Measurements from ENCODE around the gene LDLRAD2. TPM values are rescaled to one million over a fixed set of nuclear protein-coding genes. Genes with fewer than 3 reads are reported as not detected.
"Not testable (repeated sequence)": the region's sequence is repeated elsewhere in the genome, so short reads cannot be mapped to it uniquely, and the experiment has no call there.

LDLRAD2 gene, protein sequence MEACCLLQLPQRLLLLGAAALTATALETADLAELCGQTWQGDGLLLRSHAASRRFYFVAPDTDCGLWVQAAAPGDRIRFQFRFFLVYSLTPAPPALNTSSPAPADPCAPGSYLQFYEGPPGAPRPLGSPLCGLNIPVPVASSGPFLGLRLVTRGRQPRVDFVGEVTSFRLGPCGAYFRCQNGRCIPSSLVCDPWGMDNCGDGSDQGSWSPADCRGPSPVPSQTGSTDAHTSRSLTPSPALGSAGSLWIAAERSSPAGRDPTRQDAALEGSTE
- 2.2 TPM for total RNA-seq (ENCODE audit: insufficient read depth, low replicate concordance)

GRCh38 chr1:21811875-21812305 lies at the start of gene LDLRAD2:
Gene LDLRAD2 (plus strand): TSS chr1:21812265. CDS start chr1:21812452, 187 bp downstream.
- peak; percentile 66 for DNase-seq (ENCODE audit: low spot score)

DNA sequence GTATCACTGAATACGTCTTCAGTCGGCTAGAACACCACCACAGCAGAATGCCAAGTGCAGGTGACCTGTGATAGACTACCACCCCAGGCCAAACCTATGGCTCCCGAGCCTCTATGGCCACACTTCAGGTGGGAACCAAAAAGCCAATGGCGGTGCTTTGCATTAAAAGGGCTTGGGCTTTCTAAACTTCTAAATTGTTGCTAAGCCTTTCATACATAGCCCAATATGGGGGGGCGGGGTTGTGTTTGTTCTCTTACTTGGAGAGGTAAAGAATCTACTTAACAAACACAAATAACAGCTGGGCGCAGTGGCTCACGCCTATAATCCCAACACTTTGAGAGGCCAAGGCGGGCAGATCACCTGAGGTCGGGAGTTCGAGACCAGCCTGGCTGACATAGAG lies 48.8 kb upstream of the LDLRAD2 start:
- DNase-seq (ENCODE audit: low spot score): no peak

DNA sequence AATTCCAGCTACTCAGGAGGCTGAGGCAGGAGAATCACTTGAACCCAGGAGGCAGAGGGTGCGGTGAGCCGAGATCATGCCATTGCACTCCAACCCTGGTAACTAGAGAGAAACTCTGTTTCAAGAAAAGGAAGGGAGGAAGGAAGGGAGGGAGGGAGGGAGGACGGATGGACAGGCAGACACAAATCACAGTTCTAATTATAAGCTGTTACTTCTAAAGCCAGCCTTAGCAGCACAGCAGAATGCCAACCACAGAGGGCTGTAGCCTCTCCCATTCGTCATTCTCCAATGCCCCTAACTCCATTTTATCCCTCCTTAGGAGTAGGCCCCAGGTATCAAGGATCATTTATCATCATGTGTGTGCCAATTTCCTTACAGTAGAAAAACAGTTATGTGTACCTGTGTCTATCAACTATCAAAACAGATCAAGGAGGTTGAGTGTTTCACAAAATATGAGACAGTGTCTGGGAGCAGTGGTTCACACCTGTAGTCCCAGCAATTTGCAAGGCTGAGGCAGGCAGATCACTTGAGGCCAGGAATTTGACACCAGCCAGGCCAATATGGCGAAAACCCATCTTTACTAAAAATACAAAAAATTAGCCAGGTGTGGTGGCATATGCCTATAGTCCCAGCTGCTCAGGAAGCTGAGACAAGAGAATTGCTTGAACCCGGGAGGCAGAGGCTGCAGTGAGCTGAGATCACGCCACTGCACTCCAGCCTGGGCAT lies 48.2 kb upstream of the LDLRAD2 start:
- no peak for DNase-seq (ENCODE audit: low spot score)

DNA sequence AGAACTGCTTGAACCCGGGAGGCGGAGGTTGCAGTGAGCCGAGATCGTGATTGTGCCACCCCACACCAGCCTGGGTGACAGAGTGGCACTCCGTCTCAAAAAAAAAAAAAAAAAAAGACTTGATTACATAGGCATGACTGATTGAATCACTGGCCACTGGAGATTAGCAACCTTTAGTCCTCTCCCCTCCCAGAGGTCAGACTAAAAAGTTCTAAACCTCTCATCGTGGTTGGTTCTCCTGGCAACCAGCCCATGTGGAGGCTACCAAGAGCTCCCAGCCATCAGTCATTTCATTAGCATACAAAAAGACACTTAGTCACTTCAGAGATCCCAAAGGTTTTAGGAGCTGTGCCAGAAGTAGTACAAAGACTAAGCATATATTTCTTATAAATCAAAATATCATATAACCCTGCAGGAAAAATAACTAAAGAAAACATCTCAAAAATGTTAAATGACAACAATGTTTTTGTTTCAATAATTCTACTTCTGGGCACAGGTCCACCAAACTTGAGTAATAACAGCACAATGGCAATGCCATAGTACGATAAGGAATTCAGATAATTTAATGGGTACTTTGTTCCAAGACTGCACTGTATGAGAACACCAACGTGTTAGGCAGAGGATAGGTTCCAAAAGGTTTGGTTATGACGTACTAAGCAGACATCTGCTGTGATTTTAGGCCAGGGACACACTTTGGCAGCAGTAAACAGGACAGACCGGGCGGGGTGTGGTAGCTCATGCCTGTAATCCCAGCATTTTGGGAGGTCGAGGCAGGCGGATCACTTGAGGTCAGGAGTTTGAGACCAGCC lies 47.2 kb upstream of the LDLRAD2 start:
- peak; percentile 54 for DNase-seq (ENCODE audit: low spot score)

DNA sequence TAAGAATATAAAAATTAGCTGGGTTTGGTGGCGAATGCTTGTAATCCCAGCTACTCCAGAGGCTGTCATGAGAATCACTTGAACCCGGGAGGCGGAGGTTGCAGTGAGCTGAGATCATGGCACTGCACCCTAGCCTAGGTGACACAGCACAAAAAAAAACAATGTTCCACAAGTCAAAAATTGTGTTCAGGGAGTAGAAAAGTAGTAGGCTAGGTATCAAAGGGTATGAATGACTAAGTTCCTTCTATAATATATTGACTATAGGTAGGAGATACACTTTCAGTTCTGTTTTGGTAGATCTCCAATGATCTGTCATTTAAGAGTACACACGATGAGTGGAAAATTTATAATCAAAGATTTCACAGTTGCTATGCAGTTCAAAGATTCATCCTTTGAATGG lies 45.9 kb upstream of the LDLRAD2 start:
- no peak for DNase-seq (ENCODE audit: low spot score)

- DNase-seq (ENCODE audit: low spot score): not testable (repeated sequence)
These were observed 45.0 kb upstream of the LDLRAD2 start for GRCh38 chr1:21767106-21767505.

GRCh38 chr1:21770201-21770600 lies 41.9 kb upstream of the LDLRAD2 start:
- DNase-seq (ENCODE audit: low spot score): no peak

DNA sequence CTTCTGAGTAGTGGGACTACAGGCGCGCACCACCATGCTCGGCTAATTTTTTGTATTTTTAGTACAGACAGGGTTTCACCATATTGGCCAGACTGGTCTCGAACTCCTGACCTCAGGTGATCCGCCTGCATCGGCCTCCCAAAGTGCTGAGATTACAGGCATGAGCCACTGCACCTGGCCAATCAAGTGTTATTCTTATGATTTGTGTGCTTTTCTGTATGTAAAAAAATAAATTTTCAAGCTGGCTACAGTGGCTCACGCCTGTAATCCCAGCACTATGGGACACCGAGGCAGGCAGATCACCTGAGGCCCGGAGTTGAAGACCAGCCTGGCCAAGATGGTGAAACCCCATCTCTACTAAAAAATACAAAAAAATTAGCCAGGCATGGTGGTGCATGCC lies 41.5 kb upstream of the LDLRAD2 start:
- DNase-seq (ENCODE audit: low spot score): not testable (repeated sequence)

DNA sequence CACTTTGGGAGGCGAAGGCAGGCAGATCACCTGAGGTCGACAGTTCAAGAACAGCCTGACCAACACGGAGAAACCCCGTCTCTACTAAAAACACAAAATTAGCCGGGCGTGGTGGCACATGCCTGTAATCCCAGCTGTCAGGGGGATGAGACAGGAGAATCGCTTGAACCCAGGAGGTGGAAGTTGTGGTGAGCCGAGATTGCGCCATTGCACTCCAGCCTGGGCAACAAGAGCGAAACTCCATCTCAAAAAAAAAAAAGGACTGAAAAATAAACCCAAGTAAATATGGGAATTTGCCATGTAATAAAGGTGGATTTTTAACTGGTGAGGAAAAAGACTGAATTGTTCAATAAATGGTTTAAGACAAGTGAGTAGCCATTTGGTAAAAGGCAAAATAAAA lies 40.4 kb upstream of the LDLRAD2 start:
- DNase-seq (ENCODE audit: low spot score): not testable (repeated sequence)

DNA sequence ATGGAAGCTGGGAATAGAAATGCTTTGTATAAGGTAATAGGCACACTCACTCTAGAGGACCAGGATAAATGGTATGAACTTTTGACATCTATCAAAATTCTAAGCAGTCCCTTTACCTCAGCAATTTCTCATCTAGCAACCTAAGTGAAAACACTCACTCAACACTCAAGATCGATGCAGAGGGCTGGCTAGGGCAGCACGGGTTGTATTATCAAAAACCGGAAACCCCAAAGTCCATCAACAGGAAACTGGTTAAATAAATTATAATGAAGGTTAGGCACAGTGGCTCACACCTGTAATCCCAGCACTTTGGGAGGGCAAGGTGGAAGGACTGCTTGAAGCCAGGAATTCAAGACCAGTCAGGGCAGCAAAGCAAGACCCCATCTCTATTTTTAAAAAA lies 38.5 kb upstream of the LDLRAD2 start:
- DNase-seq (ENCODE audit: low spot score): no peak

- no peak for DNase-seq (ENCODE audit: low spot score)
These were observed 37.1 kb upstream of the LDLRAD2 start for GRCh38 chr1:21774835-21775549.

DNA sequence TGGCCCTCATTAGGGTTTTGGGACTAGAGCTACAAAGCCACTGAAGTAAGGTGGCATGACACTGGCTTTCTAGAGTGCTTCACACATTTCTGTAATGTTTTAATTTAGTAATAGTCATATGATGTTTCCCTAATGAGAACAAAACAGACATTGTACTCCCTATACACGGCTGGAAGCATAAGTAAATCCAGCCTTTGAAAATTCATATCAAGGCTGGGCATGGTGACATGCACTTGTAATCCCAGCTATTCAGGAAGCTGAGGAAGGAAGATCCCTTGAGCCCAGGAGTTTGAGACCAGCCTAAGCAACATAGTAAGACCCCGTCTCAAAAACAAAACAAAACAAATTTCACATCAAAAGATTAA lies 36.5 kb upstream of the LDLRAD2 start:
- no peak for DNase-seq (ENCODE audit: low spot score)

DNA sequence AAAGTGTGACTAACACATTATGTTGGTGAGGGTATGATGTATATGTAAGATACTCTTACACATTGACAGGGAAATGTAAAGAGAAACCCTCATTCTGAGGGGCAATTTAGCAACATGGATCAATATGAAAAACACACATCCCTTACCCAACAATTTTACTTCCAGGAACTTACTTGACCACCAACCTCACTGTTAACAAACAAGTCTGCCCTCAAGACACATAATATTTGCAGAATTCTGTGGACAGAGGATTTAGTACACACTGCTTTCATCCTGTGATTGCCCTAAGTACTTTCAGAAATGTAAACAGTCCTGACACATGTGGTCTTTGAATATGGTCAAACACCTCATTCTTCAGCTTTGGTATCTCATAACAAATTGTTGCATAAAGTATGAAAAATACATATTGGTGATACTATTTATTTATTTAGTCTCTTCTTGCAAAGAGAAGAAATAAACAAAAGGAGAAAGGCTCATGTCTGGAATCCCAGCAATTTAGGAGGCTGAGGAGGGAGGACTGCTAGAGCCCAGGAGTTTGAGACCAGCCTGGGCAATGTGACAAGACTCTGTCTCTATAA lies 36.0 kb upstream of the LDLRAD2 start:
- no peak for DNase-seq (ENCODE audit: low spot score)

GRCh38 chr1:21776925-21777324 lies 35.1 kb upstream of the LDLRAD2 start:
- DNase-seq (ENCODE audit: low spot score): not testable (repeated sequence)

GRCh38 chr1:21778405-21778727 lies 33.7 kb upstream of the LDLRAD2 start:
- DNase-seq (ENCODE audit: low spot score): no peak

DNA sequence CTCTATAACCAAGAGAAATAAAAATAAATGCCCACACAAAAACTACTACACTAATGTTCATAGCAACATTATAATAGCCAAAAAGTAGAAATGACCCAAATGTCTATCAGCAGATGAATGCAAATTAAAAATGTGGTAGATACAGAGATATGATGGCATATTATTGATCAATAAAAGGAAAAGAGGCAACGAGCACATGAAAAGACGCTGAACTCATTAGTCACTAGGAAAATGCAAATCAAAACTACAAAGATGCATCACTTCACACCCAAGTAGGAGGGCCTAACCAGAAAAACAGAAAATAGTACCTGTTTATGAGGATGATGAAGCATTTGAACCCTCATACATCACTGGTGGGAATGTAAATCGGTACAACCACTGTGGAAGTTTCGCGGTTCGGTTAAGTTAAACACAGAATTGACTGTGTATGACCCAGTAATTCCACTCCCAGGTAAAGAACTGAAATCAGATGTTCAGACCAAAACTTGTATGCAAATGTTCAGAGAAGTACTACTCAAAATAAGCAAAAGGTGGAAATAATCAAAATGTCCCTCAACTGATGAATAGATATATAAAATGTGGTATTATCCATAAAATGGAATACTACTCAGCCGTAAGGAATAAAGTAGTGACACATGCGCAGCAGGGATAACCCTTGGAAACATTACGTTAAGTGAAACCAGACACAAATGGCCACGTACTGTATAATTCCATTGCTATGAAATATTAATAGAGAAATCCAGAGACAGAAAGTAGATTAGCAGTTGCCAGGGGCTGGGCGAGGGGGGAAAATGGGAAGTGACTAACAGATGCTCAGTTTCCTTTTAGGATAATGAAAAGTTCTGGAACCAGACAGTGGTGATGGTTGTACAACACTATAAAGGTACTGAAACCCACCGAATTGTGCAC lies 32.2 kb upstream of the LDLRAD2 start:
- DNase-seq (ENCODE audit: low spot score): peak; percentile 11

DNA sequence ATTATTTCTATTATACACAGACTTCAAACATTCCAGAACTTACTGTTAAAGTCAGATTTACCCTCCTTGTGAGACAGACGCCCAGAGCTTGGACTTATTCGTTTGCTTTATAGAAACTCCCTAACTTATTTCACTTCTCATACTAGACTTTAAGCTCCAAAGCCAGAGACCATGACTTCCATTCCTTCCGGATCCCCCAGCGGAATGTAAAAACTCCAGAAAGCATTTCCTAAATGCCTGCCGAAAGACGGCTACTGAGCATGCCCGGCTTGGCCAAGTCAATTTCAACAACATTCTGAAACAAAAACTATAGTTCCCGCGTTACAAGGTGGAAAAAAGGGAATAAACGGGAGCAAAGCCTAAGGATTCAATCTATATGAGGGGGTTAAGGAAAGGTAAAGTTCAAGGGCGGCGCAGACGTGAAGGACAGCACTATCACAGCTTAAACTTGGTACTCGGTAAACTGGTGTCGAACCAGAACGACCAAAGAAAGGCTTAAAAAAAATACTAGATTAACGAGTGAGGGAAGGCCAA lies 30.2 kb upstream of the LDLRAD2 start:
- peak; percentile 79 for DNase-seq (ENCODE audit: low spot score)

DNA sequence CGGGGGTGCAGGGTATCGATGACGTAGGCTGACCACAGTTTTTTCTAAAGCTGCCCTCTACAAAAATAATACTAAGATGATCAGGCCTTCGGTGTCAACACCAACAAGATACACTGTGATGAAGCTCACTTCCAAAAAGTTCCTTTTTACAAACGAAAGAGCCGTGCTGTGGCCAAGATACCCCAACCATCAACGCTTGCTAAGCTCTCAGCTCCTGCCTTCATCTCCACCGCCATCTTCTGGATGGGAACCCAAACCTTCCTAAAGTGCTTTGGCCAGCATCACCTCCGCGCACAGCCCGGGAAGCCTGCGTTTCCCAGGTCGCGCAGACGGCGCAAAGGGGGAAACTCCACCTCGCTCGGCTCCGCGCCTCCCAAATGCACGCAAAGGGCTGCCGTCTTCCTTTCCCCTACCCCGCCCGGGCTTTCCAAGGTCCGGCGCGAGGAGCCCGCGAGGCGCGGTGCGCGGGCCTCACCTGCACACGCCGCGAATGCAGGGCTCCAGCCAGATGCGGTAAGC lies 29.7 kb upstream of the LDLRAD2 start:
- DNase-seq (ENCODE audit: low spot score): peak; percentile 58

DNA sequence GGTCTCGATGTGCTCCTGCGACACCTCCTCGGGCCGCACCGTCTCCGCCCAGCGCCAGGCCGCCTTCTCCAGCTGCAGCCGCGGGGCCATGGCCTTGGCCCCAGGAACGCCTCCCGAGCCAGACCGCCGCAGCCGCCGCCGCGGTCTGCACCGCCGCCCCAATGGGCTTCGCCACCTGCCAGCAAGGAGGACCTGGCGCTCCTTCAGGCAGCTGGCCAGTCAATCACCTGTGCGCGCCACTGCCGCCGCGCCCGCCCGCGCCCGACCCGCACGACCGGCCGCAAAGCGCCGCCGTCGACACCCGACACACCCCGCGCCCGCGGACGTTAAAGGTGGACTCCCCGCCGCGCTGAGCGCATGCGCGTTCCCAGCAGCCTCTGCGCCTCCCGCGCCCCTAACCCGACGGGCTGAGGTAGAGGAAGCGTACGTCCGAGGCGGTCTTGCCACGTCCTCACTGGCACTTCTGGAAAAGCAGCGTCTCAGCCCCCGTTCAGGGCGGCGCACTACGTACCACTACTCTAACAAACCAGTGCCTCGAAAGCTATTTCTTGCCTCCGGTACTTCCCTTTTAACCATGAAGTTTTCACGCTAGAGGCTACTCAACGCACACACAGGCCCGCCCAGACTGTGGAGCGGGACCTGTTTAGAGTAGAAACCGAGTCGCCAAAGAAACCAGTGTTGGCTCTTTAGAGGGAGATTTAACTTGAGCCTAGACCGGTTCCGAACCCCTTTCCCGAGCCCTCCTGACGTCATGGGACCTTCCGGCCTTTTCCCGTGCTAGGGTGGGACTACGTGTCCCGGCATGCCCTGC lies 29.0 kb upstream of the LDLRAD2 start, which contains the start of gene USP48:
USP48 (minus strand) TSS at position 282 of the 811 bp plus-strand sequence; CDS start at position 90, 192 bp downstream.
- peak; percentile 99 for DNase-seq (ENCODE audit: low spot score)

All from umbilical cord (tissue), 2 donors.